GM23248 (cell line): ENCODE measurements around the gene NOC2L.

ENCODE experiments used
- EZH2 ChIP-seq: fragments of 200-600 bp; sonication (generic); IDR thresholded peaks from 2 replicates; pipeline ENCODE4 v1.6.1; 2018; ENCODE audit warnings: antibody characterized with exemption, mild to moderate bottlenecking; ENCODE audit not compliant: insufficient read depth, poor library complexity, severe bottlenecking
- EZH2phosphoT487 ChIP-seq: fragments of 200-600 bp; sonication (generic); IDR thresholded peaks from 2 replicates; pipeline ENCODE4 v1.6.1; 2018; ENCODE audit warnings: antibody characterized with exemption, moderate library complexity, mild to moderate bottlenecking, low read depth; ENCODE audit not compliant: insufficient read depth

- TF ChIP-seq EZH2 (no peak), EZH2phosphoT487 (no peak)
Observed at GRCh38 chr1:945688-946556, 13.1 kb downstream of the NOC2L start.
